DLD1 (cell line): Measurements from ENCODE around the gene ZACN.

Experiments used
- in situ Hi-C: cut with HindIII; loops from 2 replicates; pipeline ENCODE4 v1.10.0; 2017; ENCODE audit warnings: low sequenced_read_pairs

Gene ZACN

DNA sequence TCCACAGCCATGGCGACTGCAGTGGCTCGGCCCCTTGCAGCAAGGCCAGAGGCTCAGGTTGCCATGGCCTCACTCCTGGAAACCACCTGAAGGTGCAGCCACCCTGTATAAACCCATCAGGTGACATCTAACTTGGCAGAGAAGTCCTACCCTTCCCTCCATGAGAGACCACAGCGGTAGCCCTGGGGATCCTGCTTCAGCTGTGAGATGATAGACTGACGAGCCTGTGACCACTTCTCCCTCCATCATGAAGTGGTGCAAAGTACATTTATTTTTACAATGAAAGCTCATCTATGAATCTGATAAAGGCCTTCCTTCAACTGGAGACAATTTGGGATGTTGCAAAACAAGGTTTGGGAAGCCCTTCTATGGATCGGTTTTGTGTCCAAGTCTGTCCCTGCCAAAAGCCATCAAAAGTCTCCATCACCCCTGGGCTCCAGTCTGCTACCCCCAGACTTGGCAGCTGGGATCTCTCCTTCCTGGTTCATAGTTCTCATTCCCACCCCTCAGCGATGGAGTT, 1.8 kb downstream of the ZACN start:
- in situ Hi-C loops = no loop called here

DNA sequence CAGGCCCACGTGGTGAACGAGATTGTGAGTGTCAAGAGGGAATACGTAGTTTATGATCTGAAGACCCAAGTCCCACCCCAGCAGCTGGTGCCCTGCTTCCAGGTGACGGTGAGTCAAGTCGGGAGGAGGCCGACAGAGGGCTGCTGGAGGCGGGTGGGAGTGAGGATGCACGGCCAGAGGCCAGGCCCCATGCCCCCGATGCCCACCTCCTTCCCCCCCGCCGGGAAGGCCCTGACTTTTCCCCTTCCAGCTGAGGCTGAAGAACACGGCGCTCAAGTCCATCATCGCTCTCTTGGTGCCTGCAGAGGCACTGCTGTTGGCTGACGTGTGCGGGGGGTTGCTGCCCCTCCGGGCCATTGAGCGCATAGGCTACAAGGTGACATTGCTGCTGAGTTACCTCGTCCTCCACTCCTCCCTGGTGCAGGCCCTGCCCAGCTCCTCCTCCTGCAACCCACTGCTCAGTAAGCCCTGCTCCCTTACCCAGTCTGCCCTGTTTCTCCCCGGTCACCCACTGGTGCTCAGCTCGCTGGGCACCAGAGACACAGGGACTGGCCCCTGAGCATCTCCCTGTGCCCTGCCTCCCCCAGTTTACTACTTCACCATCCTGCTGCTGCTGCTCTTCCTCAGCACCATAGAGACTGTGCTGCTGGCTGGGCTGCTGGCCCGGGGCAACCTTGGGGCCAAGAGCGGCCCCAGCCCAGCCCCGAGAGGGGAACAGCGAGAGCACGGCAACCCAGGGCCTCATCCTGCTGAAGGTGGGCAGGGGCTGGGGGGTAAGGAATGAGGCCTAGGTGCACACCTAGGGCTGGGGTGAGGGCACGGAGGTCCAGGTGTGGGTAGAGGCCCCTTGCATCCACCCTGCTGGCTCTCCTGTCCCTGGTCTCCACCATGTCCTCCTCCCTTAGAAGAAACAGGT, 2.6 kb downstream of the ZACN start:
- in situ Hi-C loops = no loop called here

DNA sequence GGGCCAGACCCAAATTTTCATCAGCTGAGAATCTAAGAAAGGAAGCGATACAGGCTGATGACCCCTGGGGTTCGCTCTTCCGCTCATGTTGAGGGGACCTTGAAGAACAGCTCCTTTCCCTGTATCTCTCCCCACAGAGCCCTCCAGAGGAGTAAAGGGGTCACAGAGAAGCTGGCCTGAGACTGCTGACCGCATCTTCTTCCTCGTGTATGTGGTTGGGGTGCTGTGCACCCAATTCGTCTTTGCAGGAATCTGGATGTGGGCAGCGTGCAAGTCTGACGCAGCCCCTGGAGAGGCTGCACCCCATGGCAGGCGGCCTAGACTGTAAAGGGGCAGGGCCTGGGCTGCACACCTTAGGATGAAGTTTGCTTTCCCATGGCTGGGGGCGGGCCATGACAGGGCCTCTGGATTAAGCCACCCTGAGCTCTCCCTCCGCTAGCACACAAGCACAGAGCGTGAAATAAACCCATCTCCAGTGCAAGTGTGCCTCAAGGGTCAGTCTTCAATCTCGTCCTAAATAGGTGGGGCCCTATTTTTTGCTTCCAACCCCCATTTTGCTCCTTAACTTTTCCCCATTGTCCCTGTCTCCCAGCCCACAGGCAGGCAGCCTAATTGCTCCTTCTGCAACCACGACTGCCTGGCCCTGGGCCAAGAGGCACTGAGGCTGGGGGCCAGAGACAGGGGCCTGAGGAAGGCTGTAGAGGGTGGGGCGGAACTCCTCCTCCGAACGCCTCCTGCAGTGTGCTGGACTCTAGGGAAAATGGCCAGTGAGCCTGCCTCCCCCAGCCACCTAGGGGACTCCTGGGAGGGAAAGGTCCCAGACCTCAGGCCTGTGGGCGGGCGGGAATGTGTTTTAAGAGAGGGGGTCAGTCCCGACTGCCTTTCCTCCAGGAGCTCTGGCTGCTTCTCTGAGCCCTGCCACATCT, 3.6 kb downstream of the ZACN start:
- in situ Hi-C loops = no loop called here

DNA sequence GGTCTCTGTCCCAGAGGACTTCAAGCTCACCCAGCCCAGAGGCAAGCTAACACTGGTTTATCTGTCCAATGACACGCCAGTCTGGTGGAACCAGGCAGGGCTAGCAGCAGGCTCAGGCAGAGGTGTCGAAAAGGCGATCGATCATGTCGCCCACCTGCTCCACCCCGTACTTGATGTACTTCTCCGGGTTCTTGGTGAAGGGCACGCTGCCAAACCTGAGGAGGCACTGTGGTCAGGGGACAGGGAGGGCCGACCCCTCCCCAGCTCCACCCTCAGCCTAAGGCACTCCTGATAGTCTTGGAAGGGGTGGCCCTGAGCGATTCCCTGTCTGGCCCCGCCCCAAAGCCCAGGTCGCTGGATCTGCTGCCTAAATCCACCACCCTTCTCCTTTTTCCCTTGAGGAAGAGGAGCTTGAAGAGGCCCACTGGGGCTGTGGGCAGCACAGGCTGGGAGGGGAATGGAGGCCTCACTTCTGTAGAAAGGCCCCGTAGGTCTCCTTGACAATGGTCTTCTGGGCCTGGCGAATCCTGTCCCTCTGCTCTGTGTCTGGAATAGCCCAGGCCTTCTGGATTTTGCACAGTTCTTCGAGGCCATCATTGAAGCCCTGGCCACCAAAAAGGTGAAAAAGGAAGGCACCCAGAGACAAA, 4.7 kb downstream of the ZACN start:
- in situ Hi-C loops = no loop called here

GRCh38 chr17:76085066-76085730, 6.2 kb downstream of the ZACN start:
- in situ Hi-C loops = no loop called here

DNA sequence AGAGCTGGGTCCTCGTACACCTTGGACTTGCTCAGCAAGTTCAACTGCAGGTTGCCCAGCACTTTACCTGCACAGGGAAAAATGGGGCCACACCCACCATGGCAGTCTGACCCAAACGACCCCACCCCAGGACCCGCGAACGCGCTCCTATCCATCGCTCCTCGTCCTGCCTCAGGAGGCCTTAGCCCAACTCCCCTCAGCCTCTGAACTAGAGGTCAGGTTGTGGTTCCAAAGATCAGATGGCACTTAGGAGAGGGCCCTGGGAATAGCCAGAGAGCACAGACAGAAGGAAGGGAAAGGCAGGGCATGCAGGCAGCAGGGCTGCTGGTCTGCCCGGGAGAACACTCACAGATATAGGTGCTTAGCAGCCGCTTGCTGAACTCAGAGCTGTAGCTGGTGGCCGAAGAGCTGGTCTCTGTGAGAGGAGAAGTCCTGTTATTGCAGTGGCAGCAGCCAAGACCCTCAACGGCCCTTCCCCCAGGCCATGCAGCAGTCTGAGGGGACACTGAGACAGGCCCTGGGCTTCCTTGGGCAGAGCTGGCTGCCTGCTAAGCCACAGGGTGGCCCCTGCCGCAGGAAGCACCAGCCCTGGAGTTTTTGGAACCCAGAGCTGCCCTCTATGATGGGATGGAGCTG, 6.9 kb downstream of the ZACN start:
- in situ Hi-C loops = no loop called here

DNA sequence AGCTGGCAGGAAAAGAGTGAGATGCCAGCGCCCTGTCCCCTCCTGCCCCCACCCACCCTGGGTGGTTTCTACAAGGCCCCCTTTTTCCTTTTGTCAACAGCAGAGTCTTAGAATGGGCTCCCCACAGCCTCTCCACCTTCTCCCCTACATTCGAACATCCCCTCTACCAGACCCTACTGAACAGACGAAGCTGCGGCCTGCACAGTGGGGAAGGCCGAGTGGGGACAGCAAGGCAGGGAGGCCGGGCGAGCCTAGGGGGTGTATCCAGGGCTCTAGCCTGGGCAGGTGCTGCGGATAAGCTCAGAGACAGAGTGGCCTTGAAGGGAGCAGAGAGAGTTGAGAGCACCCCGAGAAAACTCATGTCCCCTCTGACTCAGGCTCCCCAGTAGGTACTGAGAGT, 7.4 kb downstream of the ZACN start:
- in situ Hi-C loops = no loop called here

DNA sequence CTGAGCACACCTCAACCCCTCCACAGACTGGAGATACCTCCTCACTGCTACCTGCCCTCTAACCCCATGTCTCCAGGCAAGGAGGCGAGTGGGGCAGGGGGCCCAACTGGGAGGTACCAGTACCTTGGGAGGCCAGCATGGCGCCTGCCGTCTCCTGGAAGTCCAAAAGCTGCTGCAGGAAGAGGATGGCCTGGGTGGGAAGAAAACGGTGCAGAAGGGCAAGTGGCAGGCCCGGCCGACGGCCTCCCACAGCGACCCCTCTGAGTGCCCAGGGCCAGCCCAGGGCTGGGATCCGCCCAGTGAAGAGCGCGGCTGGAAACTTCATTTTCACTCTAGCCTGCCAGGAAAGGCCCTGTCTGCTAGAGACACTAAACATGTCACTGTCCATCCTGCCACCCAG, 8.5 kb downstream of the ZACN start:
- in situ Hi-C loops = no loop called here

GRCh38 chr17:76088041-76088867, 9.3 kb downstream of the ZACN start:
- in situ Hi-C loops = no loop called here

DNA sequence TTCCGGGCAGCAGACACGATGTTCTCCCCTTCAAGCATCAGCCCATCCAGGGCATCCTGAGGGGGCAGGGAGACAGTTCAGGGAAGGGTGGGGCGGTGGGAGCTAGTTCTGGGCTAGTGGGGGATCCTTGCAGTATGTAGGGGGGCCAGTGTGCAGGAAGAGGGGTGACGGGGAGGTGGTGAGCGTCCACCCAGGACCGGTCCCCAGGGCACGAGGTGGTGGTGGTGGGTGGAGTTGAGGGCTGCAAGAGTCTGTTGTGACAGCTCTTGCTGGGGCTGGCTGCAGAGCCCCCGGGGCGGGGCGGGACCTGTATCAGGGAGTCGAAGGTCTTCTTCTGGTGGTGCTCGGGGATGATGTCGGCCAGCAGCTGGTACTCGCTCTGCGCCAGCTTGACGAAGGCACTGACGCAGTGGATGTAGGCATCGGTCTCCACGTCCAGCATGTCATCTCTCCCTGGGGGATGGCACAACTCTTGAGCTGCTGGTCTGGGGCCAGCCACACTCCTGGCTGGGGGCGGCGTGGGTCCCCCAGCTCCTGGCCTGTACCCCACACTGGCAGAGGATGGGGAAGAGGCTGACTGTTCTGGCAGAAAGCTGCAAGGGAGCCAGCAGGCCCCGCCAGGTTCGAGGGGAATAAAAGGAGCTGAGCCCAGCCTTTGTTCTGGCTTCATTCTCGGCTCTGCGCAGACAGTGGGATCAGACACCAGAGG, 10.0 kb downstream of the ZACN start:
- in situ Hi-C loops = no loop called here

DNA sequence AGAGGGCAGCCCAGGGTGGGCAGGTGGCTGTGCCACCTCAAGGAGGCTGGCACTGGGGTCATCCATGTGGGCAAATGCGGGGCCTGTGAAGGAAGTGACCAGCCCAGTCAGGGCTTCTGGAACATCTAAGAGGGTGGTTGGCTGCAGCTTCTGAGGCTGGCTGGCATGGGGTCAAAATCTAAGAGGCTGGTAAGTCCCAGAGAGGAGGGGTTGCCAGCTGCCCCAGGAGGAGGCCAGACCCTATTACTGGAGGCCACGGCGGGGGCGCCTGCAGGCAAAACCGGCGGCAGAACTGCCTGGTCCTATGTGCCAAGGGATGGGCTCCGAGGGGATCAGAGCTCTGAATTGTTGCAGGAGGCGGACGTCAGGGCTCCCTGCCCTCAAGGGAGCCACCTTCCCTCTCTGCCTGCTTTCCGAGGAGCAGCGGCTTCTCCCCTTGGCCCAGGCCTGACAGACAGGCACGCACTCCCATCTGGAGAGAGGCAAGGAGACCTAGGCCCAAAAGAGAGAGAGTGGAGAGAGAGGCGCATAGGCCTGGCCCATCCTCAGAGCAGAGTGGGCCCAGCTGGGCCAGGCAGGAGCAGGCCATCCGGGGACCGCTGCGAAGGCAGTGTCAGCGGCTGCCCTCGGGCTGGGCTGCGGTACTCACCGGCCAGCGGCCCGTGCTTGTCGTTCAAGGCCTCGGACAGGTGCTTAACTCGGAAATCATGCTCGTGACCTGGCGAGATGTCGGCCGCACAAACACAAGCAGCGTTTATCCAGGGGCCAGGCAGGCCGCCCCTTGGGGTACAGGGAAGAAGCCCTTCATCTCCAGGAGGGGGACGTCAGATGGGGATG, 10.9 kb downstream of the ZACN start:
- in situ Hi-C loops = no loop called here

DNA sequence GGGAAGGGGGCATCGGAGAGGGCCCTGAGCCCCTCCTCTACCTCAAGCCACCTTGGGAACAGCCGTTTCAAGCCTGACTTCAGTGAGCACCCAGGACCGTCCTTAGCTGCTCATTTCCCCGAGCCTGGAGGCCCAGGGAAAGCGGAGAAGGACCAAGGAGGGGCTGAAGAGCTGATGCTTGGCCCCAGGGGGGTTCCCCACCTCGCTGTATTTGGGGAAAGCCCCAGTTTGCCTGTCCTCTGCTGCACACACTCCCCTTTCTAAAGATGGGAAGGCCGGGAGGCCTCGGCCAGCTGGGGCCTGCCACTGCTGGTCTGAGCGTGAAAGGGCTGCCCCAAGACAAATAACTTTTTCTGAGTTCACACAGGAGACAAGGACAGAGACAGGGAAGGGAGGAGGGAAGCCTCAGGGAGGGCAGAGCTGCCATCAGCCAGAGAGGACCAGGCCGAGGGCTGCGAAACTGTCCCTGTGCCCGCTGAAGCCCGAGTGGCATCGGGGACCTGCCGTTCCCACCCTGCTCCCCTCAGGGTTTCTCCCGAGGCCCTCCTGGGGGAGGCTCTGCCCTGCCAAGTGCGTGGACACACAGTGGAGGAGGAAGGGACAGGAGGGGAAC, 11.6 kb downstream of the ZACN start:
- in situ Hi-C loops = no loop called here

DNA sequence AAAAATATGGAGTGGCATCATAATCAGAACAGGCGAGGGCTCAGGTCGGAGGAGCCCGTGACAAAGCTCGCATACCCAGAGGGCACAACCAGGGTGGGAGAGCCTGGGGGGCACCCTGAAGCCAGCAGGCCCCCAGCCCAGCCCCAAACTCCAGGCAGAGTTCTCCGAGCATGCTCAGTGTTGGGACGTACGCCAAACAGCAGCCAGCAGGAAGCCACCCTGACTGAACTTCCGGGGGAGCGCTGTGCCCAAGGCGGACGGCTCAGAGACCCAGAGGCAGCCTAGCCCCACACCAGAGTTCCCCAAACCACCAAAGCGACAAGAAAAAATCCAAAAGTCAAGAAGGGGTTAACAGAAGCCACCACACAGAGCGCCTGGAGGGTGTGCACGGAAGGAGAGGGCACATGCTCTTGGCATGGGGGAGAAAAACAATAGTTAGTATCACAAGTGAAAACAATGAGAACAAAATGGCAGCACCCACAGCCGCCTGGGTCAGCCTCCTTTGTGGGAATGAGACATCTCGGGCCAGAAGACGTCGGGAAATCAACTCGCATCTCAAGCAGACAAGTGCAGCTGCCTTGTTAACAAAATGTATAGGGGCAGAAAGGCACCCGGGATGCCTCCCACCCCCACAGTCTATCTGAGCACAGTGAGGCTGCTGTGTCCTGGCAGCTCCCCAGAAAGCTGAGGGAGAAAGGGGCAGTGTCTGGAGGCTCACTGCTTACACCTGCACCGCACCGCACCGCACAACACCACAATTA, 12.7 kb downstream of the ZACN start:
- in situ Hi-C loops = no loop called here

- in situ Hi-C loops = no loop called here
Observed at GRCh38 chr17:76092526-76093413, 13.8 kb downstream of the ZACN start.

DNA sequence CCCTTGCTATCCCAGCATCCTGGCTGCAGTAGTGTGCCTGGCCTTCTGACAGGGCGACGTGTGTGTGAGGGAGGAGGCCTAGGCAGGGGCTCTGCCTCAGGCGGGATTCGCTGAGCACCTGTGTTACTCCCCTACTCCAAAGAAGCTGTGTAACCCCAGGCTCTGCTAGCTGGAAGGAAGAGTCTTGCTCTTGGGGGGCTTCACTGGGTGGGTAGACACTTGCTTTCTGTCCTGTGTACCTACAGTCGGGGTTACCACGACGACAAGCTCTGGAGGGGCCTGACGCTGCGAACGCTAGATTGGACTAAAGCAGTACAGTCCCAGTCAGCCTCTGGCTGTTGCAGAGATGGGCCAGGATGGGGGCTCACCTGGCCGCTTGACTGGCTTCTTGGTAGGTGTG, 15.1 kb downstream of the ZACN start:
- in situ Hi-C loops = no loop called here

- in situ Hi-C loops = no loop called here
Observed at GRCh38 chr17:76095943-76096342, 17.0 kb downstream of the ZACN start.
